Body of pancreas (tissue), 4 donors: ENCODE measurements around the gene TASP1.
"Not testable (repeated sequence)": the region's sequence is repeated elsewhere in the genome, so short reads cannot be mapped to it uniquely, and the experiment has no call there.

Source experiments
- CTCF ChIP-seq, 7 experiments: fragments of 450-650 bp in 4 of 7; fragments of 200-600 bp in 3 of 7; sonication (generic) in 3 of 7; IDR thresholded peaks; one replicate each; pipeline ENCODE4 v1.5.1; 2016 to 2019; ENCODE audit warnings: antibody characterized with exemption in 7 of 7
- POLR2A ChIP-seq, 3 donors: fragments of 450-650 bp; IDR thresholded peaks; one replicate each; pipeline ENCODE4 v1.6.1; 2016; ENCODE audit warnings: antibody characterized with exemption in 3 of 3, mild to moderate bottlenecking in 2 of 3

- not testable (repeated sequence) for TF ChIP-seq CTCF, POLR2A (IDR thresholded peaks at IDR 0.05)
Measured at GRCh38 chr20:13593423-13593822, 45.3 kb downstream of the TASP1 start.
